Uterus (tissue), 2 donors: Measurements from ENCODE around the gene DDX43.
"Not testable (repeated sequence)": the region's sequence is repeated elsewhere in the genome, so short reads cannot be mapped to it uniquely, and the experiment has no call there.

Source experiments
- CTCF ChIP-seq, 4 experiments: fragments of 200-600 bp in 2 of 4; fragments of 450-650 bp in 2 of 4; sonication (generic) in 2 of 4; IDR thresholded peaks; one replicate each; pipeline ENCODE4 v1.5.1; 2016 to 2019; ENCODE audit warnings: antibody characterized with exemption in 4 of 4, mild to moderate bottlenecking in 2 of 4, moderate library complexity in 1 of 4
- POLR2A ChIP-seq, 2 donors: fragments of 450-650 bp; IDR thresholded peaks; one replicate each; pipeline ENCODE4 v1.6.1; 2016; ENCODE audit warnings: antibody characterized with exemption in 2 of 2, mild to moderate bottlenecking in 1 of 2, moderate library complexity in 1 of 2

- not testable (repeated sequence) for TF ChIP-seq CTCF, POLR2A (IDR thresholded peaks at IDR 0.05)
Observed at GRCh38 chr6:73392188-73392587, 2.4 kb upstream of the DDX43 start.
